A549 (cell line): Measurements from ENCODE around the gene TRABD2B. TPM values are rescaled to one million over a fixed set of nuclear protein-coding genes. Genes with fewer than 3 reads are reported as not detected.

Experiments used
- ATAC-seq, 2 experiments: fragments of 200-7000 bp in 1 of 2; fragments of >200 bp in 1 of 2; cut with Nextera tagmentation in 1 of 2; cut with Tn5 transposase in 1 of 2; 3 replicates each; pipeline versions ENCODE4 v1.8.0 to v1.9.1; 2018 to 2020; ENCODE audit warnings: mild to moderate bottlenecking in 1 of 2, moderate library complexity in 1 of 2
- CTCF ChIA-PET: fragments of 300-600 bp; sonication (Branson Sonifier 250); formaldehyde crosslinking; extraction: SDS; loops from one replicate; lab custom pipeline; 2021; ENCODE audit warnings: antibody characterized with exemption, inconsistent platforms; lab: Yijun Ruan, JAX
- POLR2A ChIA-PET: fragments of 350-600 bp; formaldehyde crosslinking; extraction: SDS; loops from one replicate; lab custom pipeline; 2021; ENCODE audit warnings: antibody characterized with exemption, inconsistent platforms; lab: Yijun Ruan, JAX
- DNase-seq, 2 experiments: peaks; one replicate each; pipeline versions ENCODE4 v3.0.0 to v3.0.0-alpha.2; 2011 to 2016; ENCODE audit warnings: low read depth in 1 of 2, low spot score in 1 of 2
- FAIRE-seq: peaks from 2 replicates; lab custom pipeline; 2011; peaks lifted over from hg19 to GRCh38; lab: Jason Lieb, UNC
- H3K27ac ChIP-seq, 2 experiments: fragments of >200 bp; sonication (Bioruptor Twin); formaldehyde crosslinking; 3 replicates each; pipeline ENCODE4 v1.5.1; 2016 to 2017
- H3K4me1 ChIP-seq: fragments of >200 bp; sonication (Bioruptor Twin); formaldehyde crosslinking; 3 replicates; pipeline ENCODE4 v1.6.1; 2016
- H3K4me2 ChIP-seq: fragments of >200 bp; sonication (Bioruptor Twin); formaldehyde crosslinking; 3 replicates; pipeline ENCODE4 v1.6.1; 2016
- H3K4me3 ChIP-seq: fragments of >200 bp; sonication (Bioruptor Twin); formaldehyde crosslinking; 3 replicates; pipeline ENCODE4 v1.5.1; 2016
- H3K9me3 ChIP-seq: fragments of >200 bp; sonication (Bioruptor Twin); formaldehyde crosslinking; 3 replicates; pipeline ENCODE4 v1.6.1; 2016
- EHF ChIP-seq: fragments of 250-450 bp; sonication (Bioruptor Pico); IDR thresholded peaks from 2 replicates; pipeline ENCODE4 v1.5.0; 2020; ENCODE audit warnings: mild to moderate bottlenecking
- ESRRA ChIP-seq: fragments of 150-350 bp; IDR thresholded peaks from 2 replicates; pipeline ENCODE4 v1.6.1; 2014; ENCODE audit warnings: mild to moderate bottlenecking, low read length, borderline replicate concordance
- FOSB ChIP-seq: fragments of 250-450 bp; sonication (Bioruptor Pico); IDR thresholded peaks from 2 replicates; pipeline ENCODE4 v1.5.0; 2020; ENCODE audit warnings: mild to moderate bottlenecking, moderate library complexity
- FOSL2 ChIP-seq, 2 experiments: fragments of 450-650 bp in 1 of 2; fragments of >200 bp in 1 of 2; sonication (Bioruptor Twin) in 1 of 2; formaldehyde crosslinking; IDR thresholded peaks; 2 replicates each; pipeline versions ENCODE4 v1.5.0 to v1.6.1; 2016 to 2020; ENCODE audit warnings: mild to moderate bottlenecking in 1 of 2, moderate library complexity in 1 of 2
- FOXS1 ChIP-seq: fragments of 250-450 bp; sonication (Bioruptor Pico); IDR thresholded peaks from 2 replicates; pipeline ENCODE4 v1.5.0; 2020; ENCODE audit warnings: mild to moderate bottlenecking, moderate library complexity
- GATA3 ChIP-seq: IDR thresholded peaks from 2 replicates; pipeline ENCODE4 v1.6.1; 2012; ENCODE audit warnings: borderline replicate concordance
- HDAC2 ChIP-seq: fragments of 200-600 bp; sonication (generic); IDR thresholded peaks from 2 replicates; pipeline ENCODE4 v1.6.1; 2016
- HOXA7 ChIP-seq: fragments of 250-450 bp; sonication (Bioruptor Pico); IDR thresholded peaks from 2 replicates; pipeline ENCODE4 v1.5.0; 2020; ENCODE audit warnings: mild to moderate bottlenecking, moderate library complexity
- KDM5A ChIP-seq: fragments of 200-600 bp; sonication (generic); IDR thresholded peaks from 2 replicates; pipeline ENCODE4 v1.6.1; 2016; ENCODE audit warnings: antibody characterized with exemption, mild to moderate bottlenecking
- MAFK ChIP-seq: fragments of 450-650 bp; IDR thresholded peaks from 2 replicates; pipeline ENCODE4 v1.6.1; 2014; ENCODE audit not compliant: partially characterized antibody
- POLR2AphosphoS2 ChIP-seq: conservative IDR thresholded peaks from 2 replicates; pipeline ENCODE4 v1.6.1; 2012; ENCODE audit warnings: low read length, improper control_type of control experiment, inconsistent platforms
- RAD21 ChIP-seq, 2 experiments: fragments of >200 bp in 1 of 2; sonication (Bioruptor Twin) in 1 of 2; formaldehyde crosslinking in 1 of 2; IDR thresholded peaks in 1 of 2; conservative IDR thresholded peaks in 1 of 2; 2 replicates in 1 of 2; 3 replicates in 1 of 2; pipeline ENCODE4 v1.6.1; 2012 to 2018; ENCODE audit warnings: inconsistent platforms in 1 of 2
- RFX5 ChIP-seq: fragments of 450-650 bp; IDR thresholded peaks from 2 replicates; pipeline ENCODE4 v1.7.1; 2014; ENCODE audit warnings: antibody characterized with exemption, mild to moderate bottlenecking, moderate library complexity
- RNF2 ChIP-seq: fragments of 200-600 bp; sonication (generic); IDR thresholded peaks from 2 replicates; pipeline ENCODE4 v1.6.1; 2016; ENCODE audit warnings: low read depth, mild to moderate bottlenecking, antibody characterized with exemption, moderate library complexity, borderline replicate concordance
- ZNF302 ChIP-seq: fragments of 250-450 bp; sonication (Bioruptor Pico); IDR thresholded peaks from 2 replicates; pipeline ENCODE4 v1.9.0; 2021; ENCODE audit warnings: inconsistent platforms, mild to moderate bottlenecking, moderate library complexity
- WGBS: methylation state at CpG from one replicate; pipeline ENCODE4 v1.1.6; 2017; ENCODE audit errors: missing lambda C conversion rate; 5-methylcytosine and 5-hydroxymethylcytosine counted together
- polyA plus RNA-seq, 4 experiments: library from polyadenylated mRNA; depleted of rRNA in 3 of 4; stranded (reverse); fragments of >200 nt; fragmentation: RNase III in 1 of 4; extraction: RNeasy Plus Mini Kit Qiagen cat#74134 plus additional on column Dnase treatment in 1 of 4; gene quantifications; 2 replicates in 3 of 4; 3 replicates in 1 of 4; pipeline ENCODE4 v1.2.3, GENCODE V29; 2011 to 2017
- TF ChIP-seq, protein P1 (sequence below): fragments of 450-650 bp; IDR thresholded peaks from 2 replicates; pipeline ENCODE4 v1.6.1; 2014; ENCODE audit warnings: antibody characterized with exemption
- TF ChIP-seq, protein P2 (sequence below): fragments of >200 bp; sonication (Bioruptor Twin); formaldehyde crosslinking; IDR thresholded peaks from 3 replicates; pipeline ENCODE4 v1.6.1; 2016
- TF ChIP-seq, protein P3 (sequence below): IDR thresholded peaks from 2 replicates; pipeline ENCODE4 v1.6.1; 2012
- TF ChIP-seq, protein P4 (sequence below): fragments of >200 bp; sonication (Bioruptor Twin); formaldehyde crosslinking; IDR thresholded peaks from 3 replicates; pipeline ENCODE4 v1.5.1; 2016

The TRABD2B gene
- polyA plus RNA-seq, 2 of the 4 experiments (the other 2 are of a cell fraction) = 0.04 to 0.21 TPM

DNA sequence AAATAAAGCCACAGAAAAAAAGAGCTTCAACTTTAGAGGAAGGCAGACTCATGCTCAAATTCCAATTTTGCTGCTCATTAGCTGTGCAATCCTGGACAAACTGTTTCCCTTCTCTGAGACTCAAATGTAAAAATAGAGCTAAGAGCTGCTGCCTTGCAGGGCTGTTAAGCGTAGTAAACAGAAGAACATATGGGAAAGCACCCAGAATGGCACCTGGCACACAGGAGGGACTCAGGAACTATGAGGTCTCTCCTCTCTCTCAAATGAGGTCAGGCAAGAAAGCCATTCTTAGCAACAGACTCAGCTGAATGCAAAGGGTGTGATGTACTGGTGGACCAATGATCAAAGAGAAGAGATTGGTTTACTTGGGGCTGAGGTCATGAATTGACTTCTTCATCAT, 61.3 kb downstream of the TRABD2B start:
- 13% methylated on average over 1 of the region's 1 CpG for WGBS
- POLR2A ChIA-PET = no interaction called here
- ATAC-seq = no peak

DNA sequence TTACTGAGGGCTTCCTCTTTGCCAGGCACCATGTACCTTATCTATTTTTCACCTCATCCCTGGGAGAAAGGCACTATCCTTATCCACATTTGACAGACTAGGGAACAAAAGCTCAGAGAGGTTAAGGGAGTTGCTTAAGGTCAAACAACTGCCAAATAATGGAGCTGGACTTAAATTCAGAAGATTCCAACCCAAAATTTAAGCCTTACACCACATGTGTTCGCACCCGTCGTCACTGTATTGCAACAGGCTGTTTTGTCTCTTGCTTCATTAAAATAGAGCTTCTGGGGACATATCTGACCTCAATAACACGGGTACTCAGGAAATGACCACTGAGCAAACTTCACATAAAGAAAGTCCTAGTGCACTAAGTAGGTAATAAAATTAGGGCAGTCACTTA, 62.0 kb downstream of the TRABD2B start:
- WGBS = 51% methylated on average over 4 of the region's 4 CpGs
- no peak for ATAC-seq
- CTCF ChIA-PET = interaction anchor here (1.5 kb wide), 1 partner anchor 12 kb away, joined by 4 read pairs; no protein-coding TSS in a partner anchor
- Histone ChIP-seq H3K27ac (no peak overlapping the region), H3K4me1 (no peaks in the 10 kb centered on the region), H3K4me2 (no peak overlapping the region)
- TF ChIP-seq, protein P1, sequence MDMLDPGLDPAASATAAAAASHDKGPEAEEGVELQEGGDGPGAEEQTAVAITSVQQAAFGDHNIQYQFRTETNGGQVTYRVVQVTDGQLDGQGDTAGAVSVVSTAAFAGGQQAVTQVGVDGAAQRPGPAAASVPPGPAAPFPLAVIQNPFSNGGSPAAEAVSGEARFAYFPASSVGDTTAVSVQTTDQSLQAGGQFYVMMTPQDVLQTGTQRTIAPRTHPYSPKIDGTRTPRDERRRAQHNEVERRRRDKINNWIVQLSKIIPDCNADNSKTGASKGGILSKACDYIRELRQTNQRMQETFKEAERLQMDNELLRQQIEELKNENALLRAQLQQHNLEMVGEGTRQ = no peak
- no peak for TF ChIP-seq RNF2
- no peak for TF ChIP-seq HDAC2
- TF ChIP-seq ESRRA = no peak
- TF ChIP-seq, protein P2, sequence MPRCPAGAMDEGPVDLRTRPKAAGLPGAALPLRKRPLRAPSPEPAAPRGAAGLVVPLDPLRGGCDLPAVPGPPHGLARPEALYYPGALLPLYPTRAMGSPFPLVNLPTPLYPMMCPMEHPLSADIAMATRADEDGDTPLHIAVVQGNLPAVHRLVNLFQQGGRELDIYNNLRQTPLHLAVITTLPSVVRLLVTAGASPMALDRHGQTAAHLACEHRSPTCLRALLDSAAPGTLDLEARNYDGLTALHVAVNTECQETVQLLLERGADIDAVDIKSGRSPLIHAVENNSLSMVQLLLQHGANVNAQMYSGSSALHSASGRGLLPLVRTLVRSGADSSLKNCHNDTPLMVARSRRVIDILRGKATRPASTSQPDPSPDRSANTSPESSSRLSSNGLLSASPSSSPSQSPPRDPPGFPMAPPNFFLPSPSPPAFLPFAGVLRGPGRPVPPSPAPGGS = no peak
- no peak for TF ChIP-seq RAD21 (conservative IDR thresholded peaks at IDR 0.05 in 1 of 2, IDR thresholded peaks at IDR 0.05 in 1 of 2)
- no peak for TF ChIP-seq MAFK
- TF ChIP-seq FOSB (CRISPR knock-in tag) = no peak
- TF ChIP-seq EHF (CRISPR knock-in tag) = no peak
- TF ChIP-seq, all 56 proteins: peak for 0
- POLR2A ChIA-PET = no interaction called here
- Histone ChIP-seq H3K4me3 (no peak overlapping the region), H3K9me3 (no peaks in the 10 kb centered on the region)
- DNase-seq (no peak), FAIRE-seq (no peak)

More for the DNA sequence above, 61.3 kb downstream of the TRABD2B start:
- no peak for DNase-seq
- H3K4me3 ChIP-seq = no peak overlapping the region
- TF ChIP-seq POLR2AphosphoS2 = no peak
- TF ChIP-seq FOXS1 (CRISPR knock-in tag) = no peak
- no peak for TF ChIP-seq ZNF302 (CRISPR knock-in tag)
- TF ChIP-seq, protein P3, sequence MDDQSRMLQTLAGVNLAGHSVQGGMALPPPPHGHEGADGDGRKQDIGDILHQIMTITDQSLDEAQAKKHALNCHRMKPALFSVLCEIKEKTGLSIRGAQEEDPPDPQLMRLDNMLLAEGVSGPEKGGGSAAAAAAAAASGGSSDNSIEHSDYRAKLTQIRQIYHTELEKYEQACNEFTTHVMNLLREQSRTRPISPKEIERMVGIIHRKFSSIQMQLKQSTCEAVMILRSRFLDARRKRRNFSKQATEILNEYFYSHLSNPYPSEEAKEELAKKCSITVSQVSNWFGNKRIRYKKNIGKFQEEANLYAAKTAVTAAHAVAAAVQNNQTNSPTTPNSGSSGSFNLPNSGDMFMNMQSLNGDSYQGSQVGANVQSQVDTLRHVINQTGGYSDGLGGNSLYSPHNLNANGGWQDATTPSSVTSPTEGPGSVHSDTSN = no peak
- TF ChIP-seq, protein P4, sequence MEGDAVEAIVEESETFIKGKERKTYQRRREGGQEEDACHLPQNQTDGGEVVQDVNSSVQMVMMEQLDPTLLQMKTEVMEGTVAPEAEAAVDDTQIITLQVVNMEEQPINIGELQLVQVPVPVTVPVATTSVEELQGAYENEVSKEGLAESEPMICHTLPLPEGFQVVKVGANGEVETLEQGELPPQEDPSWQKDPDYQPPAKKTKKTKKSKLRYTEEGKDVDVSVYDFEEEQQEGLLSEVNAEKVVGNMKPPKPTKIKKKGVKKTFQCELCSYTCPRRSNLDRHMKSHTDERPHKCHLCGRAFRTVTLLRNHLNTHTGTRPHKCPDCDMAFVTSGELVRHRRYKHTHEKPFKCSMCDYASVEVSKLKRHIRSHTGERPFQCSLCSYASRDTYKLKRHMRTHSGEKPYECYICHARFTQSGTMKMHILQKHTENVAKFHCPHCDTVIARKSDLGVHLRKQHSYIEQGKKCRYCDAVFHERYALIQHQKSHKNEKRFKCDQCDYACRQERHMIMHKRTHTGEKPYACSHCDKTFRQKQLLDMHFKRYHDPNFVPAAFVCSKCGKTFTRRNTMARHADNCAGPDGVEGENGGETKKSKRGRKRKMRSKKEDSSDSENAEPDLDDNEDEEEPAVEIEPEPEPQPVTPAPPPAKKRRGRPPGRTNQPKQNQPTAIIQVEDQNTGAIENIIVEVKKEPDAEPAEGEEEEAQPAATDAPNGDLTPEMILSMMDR = no peak
- no peak for TF ChIP-seq HOXA7
- no peak for TF ChIP-seq RFX5
- TF ChIP-seq GATA3 = no peak
- TF ChIP-seq MAFK = no peak
- TF ChIP-seq HDAC2 = no peak
- TF ChIP-seq, protein P1 = no peak
- no peak for TF ChIP-seq FOSL2 (IDR thresholded peaks at IDR 0.05)
- TF ChIP-seq FOSL2 (CRISPR knock-in tag; IDR thresholded peaks at IDR 0.05) = no peak
- no peak for TF ChIP-seq KDM5A
- TF ChIP-seq, all 56 proteins: peak for 0
- Histone ChIP-seq H3K4me1 (peaks cover 4% of the 10 kb centered on the region; the same call in 2 of the 3 replicates), H3K9me3 (no peaks in the 10 kb centered on the region), H3K27ac (no peak overlapping the region), H3K4me2 (no peak overlapping the region)
- CTCF ChIA-PET = interaction anchor here (1.5 kb wide), 1 partner anchor 11 kb away, joined by 4 read pairs; no protein-coding TSS in a partner anchor
- FAIRE-seq = no peak
